GM12864 (cell line): ENCODE data around the gene RELN.

Experiments used
- DNase-seq: peaks from one replicate; pipeline ENCODE4 v3.0.0-alpha.2; 2011; ENCODE audit warnings: low read depth
- H3K4me3 ChIP-seq: 2 replicates; pipeline ENCODE4 v1.5.1; 2011; ENCODE audit warnings: mild to moderate bottlenecking, low read depth, low read length, control low read depth
- CTCF ChIP-seq: IDR thresholded peaks from 2 replicates; pipeline ENCODE4 v1.5.1; 2011; ENCODE audit warnings: low read depth, mild to moderate bottlenecking, moderate library complexity, low read length, control low read depth, inconsistent platforms; ENCODE audit errors: missing control alignments

Gene RELN

GRCh38 chr7:103597606-103598005 lies 391.9 kb downstream of the RELN start:
- no peak for DNase-seq
- H3K4me3 ChIP-seq = no peak overlapping the region
- TF ChIP-seq CTCF = no peak

GRCh38 chr7:103594186-103594585 lies 395.3 kb downstream of the RELN start:
- no peak for DNase-seq
- TF ChIP-seq CTCF = no peak
- no peak overlapping the region for H3K4me3 ChIP-seq

GRCh38 chr7:103593691-103594090 lies 395.8 kb downstream of the RELN start:
- no peak overlapping the region for H3K4me3 ChIP-seq

DNA sequence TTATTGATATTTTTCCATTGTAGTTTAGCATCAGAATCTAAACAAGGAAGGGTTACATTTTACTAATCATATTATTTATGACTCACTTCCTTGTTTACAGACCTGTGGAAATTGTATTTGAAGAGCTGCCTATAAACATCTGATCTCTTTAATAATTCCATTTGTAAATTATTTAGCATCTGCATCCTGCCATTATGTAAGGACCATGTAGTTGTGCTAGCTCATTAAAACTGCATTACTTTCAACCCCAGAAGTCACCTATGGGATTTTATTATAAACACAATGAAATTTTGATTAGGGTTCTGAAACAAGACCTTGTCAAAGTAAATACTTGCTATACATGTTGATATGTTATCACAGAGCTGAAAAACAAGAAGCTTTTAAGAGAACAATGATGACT lies 396.6 kb downstream of the RELN start:
- H3K4me3 ChIP-seq = no peak overlapping the region
- DNase-seq = no peak
- TF ChIP-seq CTCF = no peak

More at GRCh38 chr7:103593691-103594090, 395.8 kb downstream of the RELN start:
- TF ChIP-seq CTCF = no peak
- no peak for DNase-seq

- no peak for TF ChIP-seq CTCF
Measured at GRCh38 chr7:103592187-103592586, 397.3 kb downstream of the RELN start.

GRCh38 chr7:103580031-103580430 lies 409.4 kb downstream of the RELN start:
- TF ChIP-seq CTCF = no peak
- no peak overlapping the region for H3K4me3 ChIP-seq
- DNase-seq = no peak

More at GRCh38 chr7:103592187-103592586, 397.3 kb downstream of the RELN start:
- DNase-seq = no peak
- H3K4me3 ChIP-seq = no peak overlapping the region

DNA sequence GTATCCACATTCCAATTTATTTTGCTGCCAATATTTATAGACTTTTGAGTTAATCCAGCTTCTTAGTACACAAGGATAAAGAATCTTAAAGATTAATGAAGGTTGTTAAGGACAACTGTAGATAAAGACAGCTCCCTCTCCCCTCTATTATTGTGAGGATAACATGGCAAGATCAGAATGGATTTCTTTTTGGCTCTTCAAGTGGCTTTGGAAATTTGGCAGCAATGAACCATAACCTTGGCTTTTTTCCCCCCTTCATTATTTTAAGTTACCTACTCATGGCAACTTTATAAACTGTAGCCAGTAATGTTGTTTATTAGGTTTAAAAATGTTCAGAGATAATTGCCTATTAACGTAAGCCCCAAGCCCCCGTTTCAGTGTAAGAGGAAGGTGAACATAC lies 412.4 kb downstream of the RELN start:
- no peak for DNase-seq
- no peak for TF ChIP-seq CTCF
- no peak overlapping the region for H3K4me3 ChIP-seq
